ENCODE data around the gene CYTH3.
A peak's percentile ranks its signal among the peaks of the same experiment; 100 is the strongest.

The CYTH3 gene

DNA sequence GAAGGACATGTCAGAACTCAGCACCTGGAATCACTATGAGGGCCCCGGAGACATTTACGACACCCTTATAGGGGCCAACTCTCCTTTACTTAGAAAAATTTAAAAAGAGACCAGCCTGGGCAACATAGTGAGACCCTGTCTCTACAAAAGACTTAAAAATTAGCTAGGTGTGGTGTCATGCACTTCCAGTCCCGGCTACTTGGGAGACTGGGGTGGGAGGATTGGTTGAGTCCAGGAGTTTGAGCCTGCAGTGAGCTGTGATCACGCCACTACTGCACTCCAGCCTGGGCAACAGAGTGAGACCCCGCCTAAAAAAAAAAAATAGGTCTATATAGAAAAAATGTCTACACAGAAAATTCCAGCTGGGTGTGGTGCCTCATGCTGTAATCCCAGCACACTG is 7.5 kb upstream of the CYTH3 start:
- no peak for DNase-seq (ENCODE audit: low read depth in 2 of 2)

DNA sequence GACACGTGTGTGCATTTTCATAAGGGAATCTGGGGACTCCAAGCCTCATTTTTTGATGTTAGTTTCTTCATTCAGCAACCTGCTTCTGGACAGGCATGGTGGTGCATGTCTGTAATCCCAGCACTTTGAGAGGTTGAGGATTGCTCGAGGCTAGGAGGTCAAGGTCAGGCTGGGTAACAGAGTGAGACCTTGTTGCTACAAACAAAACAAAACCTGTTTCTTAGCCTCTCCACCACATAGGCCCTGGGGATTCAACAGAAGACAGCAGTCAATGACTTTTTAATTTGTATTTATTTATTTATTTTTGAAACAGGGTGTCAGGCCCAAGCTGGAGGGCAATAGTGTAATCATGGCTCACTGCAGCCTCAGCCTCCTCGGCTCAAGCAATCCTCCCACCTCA is 6.9 kb upstream of the CYTH3 start:
- no peak for DNase-seq (ENCODE audit: low read depth in 2 of 2)

DNA sequence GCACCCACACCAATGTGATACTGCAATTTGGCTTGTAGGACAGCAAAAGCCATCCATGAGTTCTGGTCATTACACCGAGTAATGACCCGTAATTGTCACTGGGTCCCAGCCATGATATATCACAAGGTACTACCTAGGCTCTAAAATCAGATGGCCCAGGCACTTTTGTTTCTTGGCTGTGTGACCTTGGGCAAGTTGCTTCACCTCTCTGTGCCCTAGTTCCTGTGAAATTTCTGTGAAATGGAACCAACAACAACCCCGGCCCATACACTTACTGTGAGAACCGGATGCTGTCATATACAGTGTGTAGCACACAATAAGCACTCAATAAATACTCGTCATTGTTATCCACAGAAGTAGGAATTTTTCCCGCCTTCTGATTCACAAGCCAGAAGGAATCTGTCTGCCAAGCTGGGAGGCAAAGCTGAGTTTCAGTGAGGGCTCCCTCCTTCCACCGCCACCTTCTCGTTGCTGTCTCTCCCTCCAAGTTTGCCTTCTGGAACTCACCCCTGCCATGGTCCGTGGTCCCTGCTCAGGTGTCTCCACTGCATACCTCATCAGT is 6.4 kb upstream of the CYTH3 start:
- DNase-seq (ENCODE audit: low read depth in 2 of 2), result no peak

DNA sequence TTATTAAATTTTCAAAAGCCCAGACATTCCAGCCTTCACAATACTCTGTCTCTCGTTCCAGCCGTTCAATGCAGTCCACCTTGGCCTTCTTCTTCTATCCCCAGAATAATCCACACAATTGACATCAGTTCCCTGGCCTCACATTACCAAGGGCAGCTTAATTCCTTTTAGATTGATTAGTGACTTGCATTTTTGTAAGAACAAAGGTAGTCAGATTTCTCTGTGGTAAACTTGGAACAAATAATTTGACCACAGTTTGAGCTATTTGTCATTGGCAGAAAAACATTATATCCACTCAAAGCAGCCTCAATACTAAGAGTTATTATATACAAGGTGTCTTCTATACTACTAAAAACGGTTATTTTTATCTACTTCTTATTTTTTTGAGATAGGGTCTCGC is 5.1 kb upstream of the CYTH3 start:
- DNase-seq (ENCODE audit: low read depth in 2 of 2), result no peak

DNA sequence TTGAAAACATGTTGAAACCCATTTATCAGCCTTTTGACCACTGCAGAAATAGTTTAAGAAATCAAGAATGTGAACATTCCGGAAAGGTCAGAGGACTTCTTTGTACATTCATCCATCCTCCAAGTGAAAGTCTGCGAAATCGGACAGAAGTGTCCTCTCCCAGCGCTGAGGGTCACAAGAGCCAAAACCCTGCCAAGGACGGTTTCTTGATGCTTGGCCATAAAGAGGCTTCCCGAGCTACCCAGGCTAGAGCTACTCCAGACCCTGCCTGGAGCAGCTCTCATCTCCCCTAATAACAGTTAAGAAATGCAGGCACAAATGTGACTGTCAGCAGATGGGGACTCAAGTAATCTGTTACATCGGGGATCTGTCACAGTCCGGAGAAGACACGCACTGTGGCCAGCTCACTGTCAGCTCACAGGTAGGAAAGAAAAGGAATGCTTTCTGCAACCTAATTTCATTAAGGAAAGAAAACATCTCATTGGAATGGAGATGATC is 4.5 kb upstream of the CYTH3 start:
- DNase-seq (ENCODE audit: low read depth in 2 of 2), result no peak

DNA sequence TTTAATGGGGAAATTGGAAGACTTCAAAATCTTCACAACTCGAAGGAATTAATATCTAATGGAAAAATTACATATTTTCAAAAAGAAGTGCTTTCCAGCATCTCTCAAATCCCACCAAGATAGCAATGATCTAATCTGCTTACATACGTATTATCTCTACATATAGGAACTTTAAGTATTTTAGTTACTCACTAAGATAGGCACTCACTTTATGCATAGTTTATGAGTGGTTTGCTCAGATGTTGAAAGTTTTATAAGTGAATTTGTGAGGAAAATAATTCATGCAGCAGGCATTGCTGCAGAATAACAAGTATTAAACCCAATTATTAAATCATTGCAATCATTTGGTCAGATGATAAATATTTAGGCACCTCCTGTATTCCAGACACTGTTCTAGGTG is 2.3 kb upstream of the CYTH3 start:
- DNase-seq (ENCODE audit: low read depth in 2 of 2), result peak in 1 of 2 experiments; percentile 60

DNA sequence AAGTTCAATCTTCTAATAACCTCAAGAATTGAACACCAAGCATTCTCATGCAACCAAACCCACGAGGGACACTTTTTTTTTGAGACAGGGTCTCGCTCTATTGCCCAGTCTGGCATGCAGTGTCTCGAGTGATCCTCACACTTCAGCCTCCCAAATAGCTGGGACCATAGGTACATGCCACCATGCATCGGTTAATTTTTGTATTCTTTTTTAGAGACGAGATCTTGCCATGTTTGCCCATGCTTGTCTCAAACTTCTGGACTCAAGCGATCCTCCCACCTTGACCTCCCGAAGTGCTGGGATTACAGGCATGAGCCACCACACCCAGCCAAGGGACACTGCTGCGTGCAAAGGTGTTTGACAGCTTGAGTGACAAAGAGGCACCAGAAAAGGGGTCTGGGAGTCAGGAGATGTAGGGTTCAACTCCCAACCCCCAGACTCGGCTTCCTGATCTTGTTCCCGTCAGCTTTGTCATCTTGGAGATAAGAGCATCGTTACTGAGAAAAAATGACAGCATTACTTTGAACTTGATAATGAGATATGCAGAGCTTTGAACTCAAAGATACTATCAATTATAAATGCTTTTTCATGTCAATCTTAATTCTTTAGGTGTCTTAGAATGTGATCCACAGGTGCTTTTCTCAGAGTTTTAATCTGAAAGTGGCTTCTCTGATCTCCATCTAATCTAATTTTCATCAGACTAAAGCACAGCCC is 1.6 kb upstream of the CYTH3 start:
- no peak for DNase-seq (ENCODE audit: low read depth in 2 of 2)

DNA sequence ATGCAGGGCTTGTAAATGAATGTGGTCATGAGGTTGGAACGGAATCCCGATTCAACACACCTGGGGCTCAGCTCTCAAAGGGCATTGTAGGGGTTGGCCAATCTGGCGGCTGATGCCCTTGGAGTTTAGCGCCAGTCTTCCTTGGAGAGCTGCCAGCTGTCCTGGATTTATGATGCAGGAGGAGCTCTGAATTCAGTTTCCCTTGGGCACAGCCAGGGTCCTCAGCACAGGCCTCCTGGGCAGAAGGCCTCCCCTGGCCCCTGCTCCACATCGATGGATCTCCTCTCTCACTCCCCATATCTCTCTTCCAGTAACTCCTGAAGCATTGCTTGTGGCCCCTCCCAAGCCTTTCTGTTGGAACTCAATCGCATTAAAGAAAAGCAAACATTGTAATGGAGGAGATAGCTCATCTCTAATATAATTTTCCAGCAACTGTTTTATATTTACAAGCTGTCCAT is 985 bp upstream of the CYTH3 start:
- DNase-seq (ENCODE audit: low read depth in 2 of 2), result no peak

DNA sequence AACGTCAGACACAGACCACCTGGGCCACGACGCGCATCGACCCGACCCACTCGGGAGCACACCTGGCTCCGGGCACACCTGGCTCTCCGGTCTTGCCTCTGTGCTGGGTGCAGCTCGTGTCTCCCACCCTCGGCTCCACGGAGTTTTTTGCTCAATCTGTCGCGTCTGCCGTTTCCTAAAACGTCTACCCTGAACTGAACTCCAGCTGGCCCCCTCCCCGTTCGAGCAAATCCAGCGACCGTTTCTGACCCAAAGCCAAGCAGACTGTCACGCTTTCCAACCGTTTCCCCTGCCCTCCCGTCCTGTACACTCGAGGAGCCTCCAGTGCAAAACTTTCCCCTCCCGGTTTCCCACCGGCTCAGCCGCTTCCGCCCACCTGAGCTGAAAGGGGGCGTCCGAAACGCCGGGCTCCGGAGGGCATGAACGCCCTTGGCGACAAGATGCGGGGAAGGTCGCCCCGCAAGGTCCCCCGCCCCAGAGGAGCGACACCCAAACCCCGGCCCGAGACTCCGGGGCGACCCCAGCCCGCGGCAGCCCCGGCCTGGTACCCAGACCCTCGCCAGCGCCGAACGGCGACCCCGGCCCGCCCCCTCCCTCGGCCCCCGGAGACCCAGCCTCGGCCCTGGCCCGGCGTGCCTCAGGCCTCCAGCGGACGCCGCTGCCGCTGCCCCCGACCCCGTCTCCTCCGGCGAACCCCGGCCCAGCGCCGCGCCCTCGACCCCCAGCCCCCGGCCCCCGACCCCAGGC is 557 bp downstream of the CYTH3 start:
- DNase-seq (ENCODE audit: low read depth in 2 of 2), result no peak

DNA sequence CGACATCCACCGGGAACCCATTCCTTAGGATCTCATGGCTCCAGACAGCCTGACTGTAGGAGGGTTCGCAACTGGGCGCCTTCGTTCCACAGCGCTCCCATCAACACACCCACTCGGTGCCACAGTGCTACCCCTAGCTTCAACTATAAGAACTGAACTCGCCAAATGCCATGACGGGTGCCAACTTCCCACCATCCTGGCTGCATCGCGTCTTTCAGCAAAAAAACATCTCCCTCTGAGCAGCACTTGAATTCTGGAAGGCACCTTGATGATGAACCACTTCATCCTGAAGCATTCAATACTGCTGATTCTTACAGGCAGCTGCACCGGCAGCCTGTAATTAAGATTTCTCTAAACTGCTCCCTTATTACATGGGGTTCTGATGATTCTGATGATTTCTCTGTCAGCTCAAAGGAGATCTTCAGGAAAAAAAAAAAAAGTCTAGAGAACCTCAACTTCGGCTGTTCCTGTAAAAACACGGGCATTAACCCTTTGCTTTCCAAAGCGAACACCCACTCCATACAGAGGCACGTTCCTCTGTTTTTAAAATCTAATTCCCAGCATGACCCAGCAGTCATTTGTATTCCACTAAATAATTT is 1.3 kb downstream of the CYTH3 start:
- DNase-seq (ENCODE audit: low read depth in 2 of 2), result no peak

DNA sequence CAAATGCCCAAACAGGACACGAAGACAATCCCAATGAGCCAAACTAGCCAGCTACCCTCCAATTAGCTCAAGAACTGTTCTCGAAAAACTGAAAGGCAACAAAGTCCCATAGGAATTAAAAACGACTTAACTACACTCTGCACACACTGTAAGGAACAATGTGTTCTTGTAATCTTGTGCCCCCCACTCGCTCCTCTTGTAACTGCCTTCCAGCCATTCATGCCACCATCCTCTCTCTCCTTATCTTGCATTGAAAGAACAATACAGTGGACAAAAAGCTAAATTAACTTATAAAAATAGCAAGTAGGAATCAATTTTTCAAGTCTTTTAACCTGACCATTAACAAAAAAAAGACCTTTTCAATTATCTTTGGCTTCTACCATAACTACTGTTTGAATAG is 2.9 kb downstream of the CYTH3 start:
- no peak for DNase-seq (ENCODE audit: low read depth in 2 of 2)

DNA sequence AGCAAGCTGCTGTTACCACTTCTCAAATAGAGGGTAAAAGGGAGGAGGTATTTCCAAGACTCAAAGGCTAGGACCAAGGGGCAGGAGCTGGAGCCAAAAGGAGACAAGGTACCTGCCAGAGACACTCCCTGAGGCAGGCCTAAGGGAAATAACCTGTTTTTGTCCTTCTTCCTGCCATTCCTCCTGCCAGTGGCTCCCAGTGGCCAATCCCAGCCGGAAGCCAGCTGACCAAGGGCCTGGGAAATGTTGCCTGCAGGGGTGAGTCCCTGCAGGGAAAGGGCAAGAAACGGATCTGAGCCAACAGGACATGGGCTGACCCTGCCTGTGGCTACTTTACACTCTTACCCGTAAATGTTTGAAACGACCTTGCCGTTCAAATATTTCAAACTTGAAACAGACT is 3.5 kb downstream of the CYTH3 start:
- DNase-seq (ENCODE audit: low read depth in 2 of 2), result no peak

DNA sequence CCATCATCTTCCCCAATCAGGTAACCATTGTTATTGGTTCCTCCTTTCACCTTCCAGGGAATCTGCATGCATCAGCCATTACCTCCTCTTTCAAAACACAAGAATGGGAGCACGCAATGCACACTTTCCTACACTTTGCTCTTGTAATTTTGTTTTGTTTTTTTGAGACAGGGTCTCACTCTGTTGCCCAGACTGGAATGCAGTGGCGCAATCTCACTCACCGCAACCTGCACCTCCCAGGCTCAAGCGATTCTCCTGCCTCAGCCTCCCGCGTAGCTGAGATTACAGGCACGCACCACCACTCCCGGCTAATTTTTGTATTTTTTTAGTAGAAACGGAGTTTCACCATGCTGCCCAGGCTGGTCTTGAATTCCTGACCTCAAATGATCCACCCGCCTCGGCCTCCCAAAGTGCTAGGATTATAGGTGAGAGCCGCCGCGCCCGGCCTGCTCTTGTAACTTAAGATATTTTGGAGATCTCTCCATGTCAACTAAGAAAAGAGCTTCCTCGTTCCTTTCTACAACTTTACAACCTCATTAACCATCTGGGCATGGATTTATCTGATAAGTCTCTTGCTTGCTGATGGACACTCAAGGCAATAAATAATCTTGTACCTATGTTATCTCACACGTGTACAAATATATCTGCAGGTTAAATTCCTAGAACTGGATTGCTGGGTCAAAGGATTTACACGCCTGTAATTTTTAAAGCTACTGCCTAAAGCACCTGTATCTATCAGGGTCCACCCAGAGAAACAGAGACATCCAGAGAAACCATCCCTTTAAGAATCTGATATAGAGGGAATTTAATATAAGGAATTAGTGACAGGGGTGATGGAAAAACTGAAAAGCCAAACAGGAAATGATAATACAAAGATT is 4.2 kb downstream of the CYTH3 start:
- no peak for DNase-seq (ENCODE audit: low read depth in 2 of 2)

DNA sequence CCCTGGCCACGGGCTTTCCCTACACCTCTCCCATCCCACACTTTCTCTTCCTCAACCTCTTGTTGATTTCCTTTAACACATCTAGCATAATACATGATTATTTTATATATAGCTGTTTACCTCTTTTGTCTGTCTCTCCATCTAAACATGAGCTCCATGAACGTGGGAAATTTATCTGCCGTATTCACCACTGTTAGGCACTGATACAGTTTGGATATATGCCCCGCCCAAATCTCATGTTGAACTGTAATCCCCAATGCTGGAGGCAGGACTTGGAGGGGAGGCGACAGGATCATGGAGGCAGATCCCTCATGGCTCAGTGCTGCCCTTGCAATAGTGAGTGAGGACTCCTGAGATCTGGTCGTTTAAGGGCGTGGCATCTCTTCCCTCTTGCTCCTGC is 5.7 kb downstream of the CYTH3 start:
- no peak for DNase-seq (ENCODE audit: low read depth in 2 of 2)

DNA sequence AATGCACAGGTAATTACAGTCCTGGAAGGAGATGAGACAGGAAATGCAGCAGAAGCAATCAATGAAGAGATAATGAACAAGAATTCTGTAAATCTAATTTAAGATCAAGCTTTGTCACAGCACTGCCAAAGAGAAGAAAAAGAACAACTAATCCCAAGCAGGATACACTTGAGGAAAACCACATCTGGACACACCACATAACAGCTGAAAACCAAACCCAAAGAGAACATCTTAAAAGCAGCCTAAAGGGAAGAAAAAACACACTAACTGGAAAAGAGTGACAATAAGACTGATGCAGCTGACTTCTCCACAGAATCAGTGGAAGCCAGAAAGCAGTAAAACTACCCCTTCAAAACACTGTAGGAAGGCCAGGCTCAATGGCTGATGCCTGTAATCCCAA is 10.2 kb downstream of the CYTH3 start:
- no peak for DNase-seq (ENCODE audit: low read depth in 2 of 2)

DNA sequence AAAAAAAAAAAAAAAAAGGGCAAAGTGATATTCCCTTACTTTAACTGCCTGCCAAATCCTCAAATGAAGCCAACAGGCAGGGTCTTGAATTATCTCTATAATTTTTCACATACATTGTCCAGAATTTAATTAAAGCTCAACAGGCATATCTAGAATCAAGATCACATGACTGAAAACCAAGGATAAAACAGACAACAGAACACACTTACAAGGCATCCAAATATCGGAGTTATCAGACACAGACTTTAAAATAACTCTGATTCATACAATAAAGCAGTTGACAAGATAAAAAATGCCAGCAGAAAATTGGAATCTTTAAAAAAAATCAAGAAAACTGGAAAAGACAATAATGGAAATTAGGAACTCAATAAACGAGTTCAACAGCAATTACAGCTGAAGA is 10.7 kb downstream of the CYTH3 start:
- no peak for DNase-seq (ENCODE audit: low read depth in 2 of 2)

DNA sequence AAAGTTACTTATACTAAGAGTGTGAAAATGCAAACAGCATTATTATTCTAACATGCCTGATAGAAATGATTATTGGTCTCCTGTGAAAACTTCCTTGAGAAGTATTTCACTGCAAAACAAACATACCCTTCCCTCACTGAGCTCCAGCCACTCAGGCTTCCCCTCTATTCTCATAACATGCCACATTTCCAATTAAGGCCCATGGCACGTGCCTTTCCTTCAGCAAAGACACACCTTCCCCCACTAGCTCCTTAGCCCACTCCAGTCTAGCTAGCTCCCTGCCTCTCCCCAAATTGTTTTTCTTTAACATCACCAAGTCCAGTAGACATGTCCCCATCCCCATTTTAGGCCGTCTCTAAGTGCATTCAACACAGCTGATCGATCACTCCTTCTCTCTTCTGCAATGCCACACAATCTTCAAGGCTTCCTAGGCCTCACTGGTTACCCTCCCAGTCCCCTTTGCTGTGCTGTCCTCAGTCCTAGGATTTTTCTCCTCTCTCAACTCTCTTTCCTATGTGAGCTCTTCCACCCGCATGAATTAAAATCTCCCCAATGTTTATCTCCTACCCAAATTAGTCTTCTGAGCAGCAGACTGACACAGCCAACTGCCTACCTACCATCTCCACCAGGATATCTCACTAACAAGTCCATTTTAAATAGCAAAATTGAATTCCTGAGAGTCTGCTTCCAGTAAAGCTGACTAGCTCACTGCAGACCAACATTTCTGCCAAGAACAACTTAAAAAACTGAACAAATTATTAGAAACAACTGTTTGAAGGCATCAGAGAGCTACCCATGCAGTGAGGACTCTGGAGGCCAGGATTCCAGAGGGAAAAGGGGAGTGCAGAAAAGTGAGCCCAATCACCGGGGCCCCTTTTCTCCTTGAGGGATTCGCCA is 11.9 kb downstream of the CYTH3 start:
- DNase-seq (ENCODE audit: low read depth in 2 of 2), result peak in 1 of 2 experiments; percentile 66

DNA sequence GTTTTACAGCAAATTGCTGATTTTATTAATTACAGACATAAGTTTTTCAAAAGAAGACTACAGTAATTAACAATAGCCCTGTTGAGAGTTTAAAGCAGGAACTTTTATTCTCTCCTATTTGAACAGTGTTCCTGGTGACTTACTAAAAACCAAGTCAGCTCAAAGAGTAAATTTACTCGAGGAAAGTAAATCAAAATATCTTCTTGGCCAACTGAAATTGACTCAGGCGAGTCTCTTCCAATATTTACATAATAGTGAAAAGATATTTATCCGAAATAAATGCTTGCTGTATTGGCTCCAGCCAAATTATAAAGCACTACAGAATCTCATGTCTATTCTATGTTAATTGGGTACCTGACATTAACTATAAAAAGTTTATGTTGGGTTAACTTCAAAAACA is 13.2 kb downstream of the CYTH3 start:
- DNase-seq (ENCODE audit: low read depth in 2 of 2), result no peak

DNA sequence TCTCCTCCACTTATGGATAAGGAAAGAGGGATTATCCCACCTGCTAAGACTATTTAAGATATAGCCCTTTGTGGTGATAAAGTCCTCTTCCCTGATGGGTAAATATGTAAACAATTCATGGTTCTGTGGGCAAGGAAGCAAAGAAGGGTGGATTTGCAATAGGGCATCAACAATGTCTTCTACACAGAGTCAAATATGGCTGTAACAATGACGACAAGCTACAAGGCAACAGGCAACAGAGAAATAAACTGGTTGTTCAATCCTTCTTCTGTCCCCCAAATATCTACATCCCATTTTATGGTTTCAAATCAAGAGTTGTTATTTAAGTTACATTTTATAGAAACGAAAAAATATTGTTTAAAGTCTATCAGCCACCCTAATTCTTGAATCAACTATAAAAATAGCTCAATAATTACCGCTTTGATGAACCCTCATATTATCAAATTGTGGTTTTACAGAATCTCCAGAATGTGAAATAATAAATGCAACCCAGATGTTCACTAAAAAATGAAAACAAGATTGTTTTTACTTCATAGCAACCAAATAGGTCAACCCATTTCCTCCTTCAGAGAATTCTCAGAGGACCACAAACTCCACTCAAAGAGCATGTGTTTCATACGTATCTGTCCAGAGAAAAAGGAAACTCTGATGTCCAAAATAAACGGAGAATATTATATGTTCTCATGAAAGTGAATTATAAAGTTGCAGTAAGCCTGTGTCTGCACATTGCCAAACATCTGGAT is 13.8 kb downstream of the CYTH3 start:
- peak; percentile 82 to 83 for DNase-seq (ENCODE audit: low read depth in 2 of 2)

DNA sequence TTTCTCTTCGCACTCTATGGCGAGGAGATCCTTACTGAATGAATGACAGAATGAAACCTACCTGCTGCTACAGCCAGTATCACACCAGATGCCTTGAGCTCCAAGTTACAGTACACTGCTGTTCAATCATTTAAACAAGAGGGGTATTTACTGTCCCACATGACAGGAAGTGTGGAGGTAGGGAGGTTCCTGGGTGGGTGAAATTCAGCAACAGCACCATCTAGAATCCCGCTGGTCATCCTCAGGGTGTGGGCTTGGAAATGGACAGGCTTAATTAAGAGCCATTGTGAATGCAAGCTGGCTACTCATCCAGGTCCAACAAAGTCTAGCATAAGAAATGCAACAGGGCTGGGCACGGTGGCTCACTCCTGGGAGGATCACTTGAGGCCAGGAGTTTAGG is 14.7 kb downstream of the CYTH3 start:
- DNase-seq (ENCODE audit: low read depth in 2 of 2), result no peak
